RWPE1 (cell line): Measurements from ENCODE around the gene CCDC38.

Source experiments
- CTCF ChIA-PET: fragments of 350-600 bp; sonication (Branson Sonifier 250); formaldehyde crosslinking; extraction: SDS; loops from one replicate; lab custom pipeline; 2021; lab: Yijun Ruan, JAX
- POLR2A ChIA-PET: fragments of 400-600 bp; formaldehyde crosslinking; extraction: SDS; loops from one replicate; lab custom pipeline; 2020; ENCODE audit warnings: antibody characterized with exemption; ENCODE audit not compliant: low non-redundant PET; lab: Yijun Ruan, JAX
- DNase-seq: peaks from one replicate; pipeline ENCODE4 v3.0.0; 2012; ENCODE audit warnings: low spot score
- H3K27ac ChIP-seq: fragments of 450-650 bp; 2 replicates; pipeline ENCODE4 v1.5.1; 2017
- TF ChIP-seq, protein P1 (sequence below): fragments of 450-650 bp; conservative IDR thresholded peaks from 2 replicates; pipeline ENCODE4 v1.5.1; 2017; ENCODE audit warnings: low read depth, mild to moderate bottlenecking

The CCDC38 gene

DNA sequence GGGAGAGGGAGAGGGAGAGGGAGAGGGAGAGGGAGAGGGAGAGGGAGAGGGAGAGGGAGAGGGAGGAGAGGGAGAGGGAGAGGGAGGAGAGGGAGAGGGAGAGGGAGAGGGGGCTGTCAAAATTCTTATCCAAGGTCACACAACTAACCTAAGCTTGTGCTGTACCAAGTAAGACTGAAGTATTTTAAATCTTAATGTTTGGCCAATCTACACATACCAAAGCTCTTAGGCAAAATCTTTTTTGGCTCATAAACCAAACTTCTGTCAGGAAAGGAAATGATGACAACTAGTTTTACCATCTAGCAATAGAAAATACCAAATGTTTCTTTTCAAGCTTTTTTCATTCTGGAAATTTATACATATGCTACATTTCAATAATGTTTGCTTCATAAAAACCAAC lies 33.8 kb downstream of the CCDC38 start:
- no peak for DNase-seq
- TF ChIP-seq, protein P1, sequence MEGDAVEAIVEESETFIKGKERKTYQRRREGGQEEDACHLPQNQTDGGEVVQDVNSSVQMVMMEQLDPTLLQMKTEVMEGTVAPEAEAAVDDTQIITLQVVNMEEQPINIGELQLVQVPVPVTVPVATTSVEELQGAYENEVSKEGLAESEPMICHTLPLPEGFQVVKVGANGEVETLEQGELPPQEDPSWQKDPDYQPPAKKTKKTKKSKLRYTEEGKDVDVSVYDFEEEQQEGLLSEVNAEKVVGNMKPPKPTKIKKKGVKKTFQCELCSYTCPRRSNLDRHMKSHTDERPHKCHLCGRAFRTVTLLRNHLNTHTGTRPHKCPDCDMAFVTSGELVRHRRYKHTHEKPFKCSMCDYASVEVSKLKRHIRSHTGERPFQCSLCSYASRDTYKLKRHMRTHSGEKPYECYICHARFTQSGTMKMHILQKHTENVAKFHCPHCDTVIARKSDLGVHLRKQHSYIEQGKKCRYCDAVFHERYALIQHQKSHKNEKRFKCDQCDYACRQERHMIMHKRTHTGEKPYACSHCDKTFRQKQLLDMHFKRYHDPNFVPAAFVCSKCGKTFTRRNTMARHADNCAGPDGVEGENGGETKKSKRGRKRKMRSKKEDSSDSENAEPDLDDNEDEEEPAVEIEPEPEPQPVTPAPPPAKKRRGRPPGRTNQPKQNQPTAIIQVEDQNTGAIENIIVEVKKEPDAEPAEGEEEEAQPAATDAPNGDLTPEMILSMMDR = no peak
- no peak overlapping the region for H3K27ac ChIP-seq
- CTCF ChIA-PET = no interaction called here
- POLR2A ChIA-PET = no interaction called here

DNA sequence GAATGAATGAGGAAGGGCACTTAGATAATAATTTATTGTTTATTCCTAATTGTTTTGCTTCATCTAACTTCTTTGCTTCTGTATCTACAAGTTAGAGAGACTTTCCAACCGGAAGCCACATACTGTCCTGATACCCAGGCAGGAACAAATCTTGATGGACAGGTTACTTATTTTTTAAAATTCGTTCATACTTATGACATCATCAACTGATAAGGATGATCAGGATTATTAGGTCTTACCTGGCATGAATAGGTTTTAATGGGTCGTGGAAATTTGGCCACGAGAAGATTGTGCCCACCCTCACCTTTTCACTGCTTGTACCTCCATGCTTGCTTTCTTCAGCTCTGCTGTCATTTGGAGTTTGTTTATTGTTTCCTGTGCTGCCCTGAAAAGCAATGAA lies 44.3 kb downstream of the CCDC38 start:
- no peak for DNase-seq
- TF ChIP-seq, protein P1 = no peak
- CTCF ChIA-PET = no interaction called here
- H3K27ac ChIP-seq = no peak overlapping the region
- POLR2A ChIA-PET = no interaction called here

DNA sequence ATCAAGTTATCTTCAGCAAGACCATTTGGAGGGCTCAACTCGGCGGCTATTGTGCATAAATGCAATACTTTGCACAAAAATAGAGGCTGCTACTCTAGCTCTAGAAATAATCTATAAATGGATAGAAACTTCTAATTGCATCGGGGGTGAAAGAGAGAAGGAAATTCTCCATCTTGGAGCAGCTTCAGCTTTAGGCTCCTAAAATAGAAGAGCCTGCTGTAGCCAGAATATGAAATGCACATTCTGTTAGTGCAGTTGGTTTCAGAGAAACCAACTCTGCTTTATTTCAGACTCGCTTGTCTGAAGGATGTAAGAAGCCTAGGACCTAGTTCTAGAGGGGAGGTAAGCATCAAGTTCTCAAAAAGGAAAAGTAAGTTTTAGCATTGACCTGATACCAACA lies 45.6 kb downstream of the CCDC38 start:
- TF ChIP-seq, protein P1 = no peak
- POLR2A ChIA-PET = no interaction called here
- CTCF ChIA-PET = interaction anchor here (0.6 to 1.4 kb wide), 2 partner anchors 102 to 1376 kb away, joined by 3 read pairs; no protein-coding TSS in a partner anchor
- no peak overlapping the region for H3K27ac ChIP-seq
- DNase-seq = no peak

DNA sequence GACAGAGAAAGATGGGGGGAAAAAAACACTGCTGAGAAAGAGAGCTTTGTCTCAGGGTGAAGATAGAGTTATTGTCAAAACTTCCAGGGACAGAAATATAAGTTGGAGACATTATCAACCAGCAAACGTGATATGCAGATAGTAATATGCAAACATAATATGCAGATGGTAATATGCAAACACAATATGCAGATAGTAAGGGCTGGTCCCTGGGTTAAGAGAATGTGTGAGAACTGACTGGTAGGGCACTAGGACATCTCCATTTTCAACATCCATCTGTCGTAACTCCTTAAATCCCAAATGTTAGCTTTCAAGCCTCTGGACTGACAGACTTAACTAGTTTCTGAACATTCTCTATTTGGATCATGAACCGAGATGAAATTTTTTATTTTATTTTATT lies 51.5 kb downstream of the CCDC38 start:
- H3K27ac ChIP-seq = no peak overlapping the region
- ChIA-PET CTCF (no interaction called here), POLR2A (no interaction called here)
- DNase-seq = no peak
- TF ChIP-seq, protein P1 = no peak

DNA sequence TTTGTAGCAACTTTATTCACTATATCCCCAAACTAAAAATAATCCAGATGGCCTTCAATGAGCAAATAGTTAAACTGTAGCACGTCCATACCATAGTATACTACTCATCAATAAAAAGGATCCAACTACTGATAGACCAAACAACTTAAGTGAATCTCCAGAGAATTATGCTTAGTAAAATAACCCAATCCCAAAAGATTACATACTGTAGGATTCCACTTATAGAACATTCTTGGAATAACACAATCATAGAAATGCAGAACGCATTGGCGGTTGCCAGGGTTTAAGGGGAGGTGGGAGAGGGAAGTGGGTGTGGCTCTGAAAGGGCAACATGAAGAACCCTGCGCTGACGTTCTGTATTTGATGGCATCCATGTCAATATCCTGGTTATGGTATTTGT lies 55.1 kb downstream of the CCDC38 start:
- TF ChIP-seq, protein P1 = no peak
- no peak overlapping the region for H3K27ac ChIP-seq
- POLR2A ChIA-PET = no interaction called here
- DNase-seq = no peak
- CTCF ChIA-PET = no interaction called here

DNA sequence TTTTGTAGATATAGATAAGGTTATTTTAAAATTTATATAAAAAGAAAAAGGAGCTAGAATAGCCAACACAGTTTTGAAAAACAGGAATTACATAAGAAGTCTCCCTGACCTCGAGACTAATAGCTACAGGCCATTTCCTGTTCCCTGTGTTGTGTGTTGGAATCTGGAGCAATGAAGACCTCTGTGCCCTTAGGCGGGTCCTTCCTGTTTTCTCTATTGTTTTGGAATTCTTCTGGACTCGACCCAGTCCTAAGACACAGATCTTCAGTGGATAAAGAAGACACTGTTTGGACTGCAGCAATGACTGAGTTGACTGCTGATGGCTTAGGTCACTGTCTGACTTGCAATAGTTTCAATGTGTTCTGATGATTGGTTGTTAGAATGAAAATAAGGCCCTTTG lies 57.4 kb downstream of the CCDC38 start:
- CTCF ChIA-PET = no interaction called here
- TF ChIP-seq, protein P1 = no peak
- no peak overlapping the region for H3K27ac ChIP-seq
- POLR2A ChIA-PET = no interaction called here
- no peak for DNase-seq

DNA sequence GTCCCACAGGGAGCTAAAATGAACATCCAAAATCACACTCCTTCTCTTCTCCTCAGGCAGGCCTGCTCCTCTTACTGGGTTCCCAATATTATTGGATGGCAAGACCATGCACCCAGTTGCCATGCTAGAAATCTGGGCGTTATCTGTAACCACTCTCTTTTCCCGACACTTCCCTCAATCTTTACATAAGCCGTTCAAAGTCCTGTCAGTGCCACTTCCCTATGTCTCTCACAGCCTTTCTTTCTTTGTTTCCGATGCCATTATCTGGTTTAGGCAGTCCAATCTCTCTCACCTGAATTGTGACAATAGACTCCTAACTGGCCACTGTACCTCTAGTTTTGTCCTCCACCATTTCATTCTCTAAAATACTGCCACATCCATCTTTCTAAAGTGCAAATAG lies 59.5 kb downstream of the CCDC38 start:
- TF ChIP-seq, protein P1 = no peak
- ChIA-PET POLR2A (no interaction called here), CTCF (no interaction called here)

More for the DNA sequence above, 59.5 kb downstream of the CCDC38 start:
- no peak overlapping the region for H3K27ac ChIP-seq
- DNase-seq = no peak
